K562 (cell line): ENCODE results near the gene UBQLN2. TPM values are rescaled to one million over a fixed set of nuclear protein-coding genes. Genes with fewer than 3 reads are reported as not detected.
"Not testable (repeated sequence)": the region's sequence is repeated elsewhere in the genome, so short reads cannot be mapped to it uniquely, and the experiment has no call there.

Experiments
- ATAC-seq: fragments of 200-7000 bp; cut with Tn5 transposase; 3 replicates; pipeline ENCODE4 v1.9.1; 2020; ENCODE audit warnings: moderate library complexity
- BruUV-seq: library from RNA; stranded (reverse); fragments of 400-500 nt; replicated peaks from 2 replicates; lab custom pipeline; 2021; lab: Mats Ljungman, UMichigan
- CTCF ChIA-PET: fragments of 300-600 bp; formaldehyde crosslinking; extraction: SDS; loops from one replicate; lab custom pipeline; 2021; ENCODE audit warnings: low intra/inter-chr PET ratio; lab: Yijun Ruan, JAX
- POLR2A ChIA-PET: fragments of 300-600, 350-650 bp; sonication (Branson Sonifier 250); formaldehyde crosslinking; extraction: SDS; loops from one replicate; lab custom pipeline; 2021; ENCODE audit warnings: antibody characterized with exemption, inconsistent platforms; lab: Yijun Ruan, JAX
- DNase-seq, 4 experiments: peaks; one replicate each; pipeline versions ENCODE4 v3.0.0 to v3.0.0-alpha.2; 2011 to 2018; ENCODE audit warnings: low spot score in 3 of 4, mixed read lengths in 3 of 4; ENCODE audit errors: extremely low read depth in 1 of 4
- FAIRE-seq: peaks from 2 replicates; lab custom pipeline; 2011; peaks lifted over from hg19 to GRCh38; lab: Jason Lieb, UNC
- H2AFZ ChIP-seq: 2 replicates; pipeline ENCODE4 v1.6.0; 2011; ENCODE audit warnings: low read depth, low read length, control low read depth, inconsistent platforms
- H3K27ac ChIP-seq: fragments of 200-600 bp; 3 replicates; pipeline ENCODE4 v1.8.0; 2011; ENCODE audit warnings: low read depth, mild to moderate bottlenecking, control low read depth, inconsistent platforms, low read length, moderate library complexity, mixed read lengths; ENCODE audit errors: extremely low read depth
- H3K27me3 ChIP-seq, 2 experiments: fragments of 300-600 bp in 1 of 2; 2 replicates in 1 of 2; 3 replicates in 1 of 2; pipeline versions ENCODE4 v1.6.0 to v1.8.0; 2011; ENCODE audit warnings: inconsistent platforms in 2 of 2, low read length in 2 of 2, mild to moderate bottlenecking in 1 of 2, mixed read lengths in 1 of 2, moderate library complexity in 1 of 2; ENCODE audit not compliant: control insufficient read depth in 2 of 2, insufficient read depth in 2 of 2
- H3K36me3 ChIP-seq: fragments of 300-600 bp; 3 replicates; pipeline ENCODE4 v1.8.0; 2011; ENCODE audit warnings: mild to moderate bottlenecking, low read length, inconsistent platforms; ENCODE audit not compliant: control insufficient read depth, insufficient read depth
- H3K4me1 ChIP-seq, 2 experiments: fragments of 200-600 bp in 1 of 2; replicated peaks in 1 of 2; 2 replicates in 1 of 2; 3 replicates in 1 of 2; pipeline versions ENCODE4 v1.5.1 to v1.8.0; 2011; ENCODE audit warnings: inconsistent platforms in 2 of 2, low read length in 2 of 2, mild to moderate bottlenecking in 1 of 2, mixed read lengths in 1 of 2, moderate library complexity in 1 of 2; ENCODE audit not compliant: control insufficient read depth in 2 of 2, insufficient read depth in 2 of 2
- H3K4me2 ChIP-seq: 2 replicates; pipeline ENCODE4 v1.6.1; 2011; ENCODE audit warnings: low read length, control low read depth, inconsistent platforms, mixed read lengths; ENCODE audit not compliant: insufficient read depth
- H3K4me3 ChIP-seq: fragments of 200-600 bp; sonication (generic), shearing (Covaris generic); 2 replicates; pipeline ENCODE4 v1.5.1; 2016; ENCODE audit warnings: control low read depth, inconsistent platforms
- H3K79me2 ChIP-seq: fragments of 200-600 bp; 3 replicates; pipeline ENCODE4 v1.8.0; 2011; ENCODE audit warnings: low read length, inconsistent platforms; ENCODE audit not compliant: control insufficient read depth, insufficient read depth
- H3K9ac ChIP-seq, 2 experiments: 2 replicates each; pipeline versions ENCODE4 v1.6.0 to v1.6.1; 2011; ENCODE audit warnings: low read depth in 2 of 2, low read length in 2 of 2, control low read depth in 1 of 2, inconsistent platforms in 1 of 2, mild to moderate bottlenecking in 1 of 2, mixed read lengths in 1 of 2; ENCODE audit not compliant: insufficient read depth in 1 of 2
- H3K9me1 ChIP-seq: one replicate; pipeline ENCODE4 v1.6.0; 2011; ENCODE audit warnings: inconsistent platforms, mild to moderate bottlenecking, low read length, moderate library complexity; ENCODE audit not compliant: control insufficient read depth, insufficient read depth
- H3K9me3 ChIP-seq: replicated peaks from 2 replicates; pipeline ENCODE4 v1.5.1; 2011; ENCODE audit warnings: low read depth, low read length, inconsistent platforms; ENCODE audit not compliant: control insufficient read depth, insufficient read depth
- H4K20me1 ChIP-seq: replicated peaks from 2 replicates; pipeline ENCODE4 v1.6.1; 2011; ENCODE audit warnings: low read length, inconsistent platforms, mixed read lengths; ENCODE audit not compliant: control insufficient read depth, insufficient read depth
- CREB3 ChIP-seq: fragments of 450-650 bp; conservative IDR thresholded peaks from 2 replicates; pipeline ENCODE4 v1.6.1; 2016; ENCODE audit warnings: missing genetic modification characterization, low read depth, mild to moderate bottlenecking, missing compliant biosample characterization, moderate library complexity
- WGBS: fragments of 100-300 bp; shearing (Covaris generic); methylation state at CpG from one replicate; pipeline ENCODE4 v1.1.6; 2016; ENCODE audit warnings: low coverage, mixed read lengths; ENCODE audit not compliant: insufficient coverage; ENCODE audit errors: missing lambda C conversion rate; 5-methylcytosine and 5-hydroxymethylcytosine counted together
- in situ Hi-C: fragments of 300-500 bp; cut with MboI; formaldehyde crosslinking; loops from 4 replicates; pipeline ENCODE4 v1.15.0; 2018; ENCODE audit warnings: inconsistent platforms, mixed read lengths
- intact Hi-C: fragments of 100-400 bp; cut with micrococcal nuclease; formaldehyde crosslinking; loops from 2 replicates; pipeline ENCODE4 v1.14.2; 2022
- polyA plus RNA-seq, 8 experiments: library from polyadenylated mRNA; depleted of rRNA in 4 of 8; stranded (reverse) in 5 of 8; unstranded in 3 of 8; fragments of >200 nt; fragmentation: Nextera tagmentation in 2 of 8; fragmentation: Illumina TruSeq in 1 of 8; extraction: Ambion mirVana in 2 of 8; extraction: Trizol in 1 of 8; gene quantifications; 2 replicates each; pipeline versions ENCODE4 v1.2.1 to v1.2.3, GENCODE V29; 2011 to 2014; ENCODE audit warnings: inconsistent platforms in 1 of 8, missing spikeins in 1 of 8
- total RNA-seq, 7 experiments: library from RNA; depleted of rRNA in 6 of 7; stranded (reverse); fragments of >200 nt in 6 of 7; fragmentation: Illumina TruSeq in 2 of 7; extraction: Trizol in 2 of 7; gene quantifications; 2 replicates each; pipeline versions ENCODE4 v1.2.1 to v1.2.3, GENCODE V29; 2011 to 2021; ENCODE audit warnings: low replicate concordance in 1 of 7

The UBQLN2 gene
- total and polyA plus RNA-seq, 9 of the 15 experiments (the other 6 are each of a cell fraction or from before 2014, with no cell fraction given) = 1.5 to 17.9 (median 5.7) TPM

- WGBS = 0% methylated on average over 2 of the region's 2 CpGs
- CTCF ChIA-PET = no interaction called here
Measured at GRCh38 chrX:56519642-56520041, 43.8 kb upstream of the UBQLN2 start.

GRCh38 chrX:56529482-56530007, 33.9 kb upstream of the UBQLN2 start:
- FAIRE-seq, H3K79me2 ChIP-seq, BruUV-seq, H3K9me3 ChIP-seq, H2AFZ ChIP-seq, H3K27me3 ChIP-seq, H3K4me1 ChIP-seq, POLR2A ChIA-PET, in situ Hi-C loops, ATAC-seq, H3K4me3 ChIP-seq, CTCF ChIA-PET, H3K36me3 ChIP-seq, H3K9me1 ChIP-seq, intact Hi-C loops, H4K20me1 ChIP-seq, H3K9ac ChIP-seq, DNase-seq, H3K4me2 ChIP-seq, H3K27ac ChIP-seq: not testable (repeated sequence)
- WGBS = 0% methylated on average over 2 of the region's 2 CpGs

More at GRCh38 chrX:56519642-56520041, 43.8 kb upstream of the UBQLN2 start:
- in situ Hi-C loops (no loop called here), intact Hi-C loops (no loop called here)
- Histone ChIP-seq H3K4me3 (no peak overlapping the region), H3K9me1 (no peaks in the 10 kb centered on the region), H3K4me1 (no peaks in the 10 kb centered on the region), H3K27me3 (no peaks in the 10 kb centered on the region), H2AFZ (no peak overlapping the region), H3K9me3 (no peaks in the 10 kb centered on the region), H3K79me2 (no peaks in the 10 kb centered on the region), H4K20me1 (no peaks in the 10 kb centered on the region), H3K36me3 (no peaks in the 10 kb centered on the region), H3K4me2 (no peak overlapping the region), H3K27ac (no peak overlapping the region), H3K9ac (no peak overlapping the region)
- no peak for TF ChIP-seq CREB3
- DNase-seq (no peak), FAIRE-seq (no peak), ATAC-seq (no peak)
- BruUV-seq = no TSS peak
- POLR2A ChIA-PET = no interaction called here
